A673 (cell line): ENCODE results near the gene R3HDM4. TPM values are rescaled to one million over a fixed set of nuclear protein-coding genes. Genes with fewer than 3 reads are reported as not detected.

Source experiments
- BruUV-seq: library from RNA; stranded (reverse); fragments of 400-500 nt; replicated peaks from 2 replicates; lab custom pipeline; 2021; lab: Mats Ljungman, UMichigan
- CTCF ChIA-PET: fragments of 300-600 bp; sonication (Branson Sonifier 250); formaldehyde crosslinking; loops from one replicate; lab custom pipeline; 2022; ENCODE audit warnings: antibody characterized with exemption; lab: Charles Lee
- POLR2A ChIA-PET: fragments of 300-600 bp; sonication (Branson Sonifier 250); formaldehyde crosslinking; loops from one replicate; lab custom pipeline; 2022; ENCODE audit warnings: antibody characterized with exemption; ENCODE audit not compliant: low non-redundant PET; lab: Charles Lee
- DNase-seq: peaks from one replicate; pipeline ENCODE4 v3.0.0-alpha.2; 2015; ENCODE audit warnings: low spot score
- H3K27ac ChIP-seq: fragments of 200-600 bp; sonication (generic); 2 replicates; pipeline ENCODE4 v1.5.1; 2016; ENCODE audit warnings: mixed run types, low read depth, mild to moderate bottlenecking, mixed read lengths, antibody characterized with exemption, low read length; ENCODE audit not compliant: poor library complexity, severe bottlenecking
- H3K27me3 ChIP-seq: fragments of 200-600 bp; sonication (generic); replicated peaks from 2 replicates; pipeline ENCODE4 v1.6.1; 2017; ENCODE audit warnings: mixed run types, low read depth, mild to moderate bottlenecking, mixed read lengths, antibody characterized with exemption, low read length; ENCODE audit not compliant: insufficient read depth, poor library complexity
- H3K36me3 ChIP-seq: fragments of 200-600 bp; sonication (generic); 2 replicates; pipeline ENCODE4 v1.6.1; 2016; ENCODE audit warnings: mixed run types, mild to moderate bottlenecking, mixed read lengths, antibody characterized with exemption, low read length; ENCODE audit not compliant: insufficient read depth, poor library complexity, severe bottlenecking
- H3K4me1 ChIP-seq: fragments of 200-600 bp; sonication (generic); 2 replicates; pipeline ENCODE4 v1.6.1; 2017; ENCODE audit warnings: mixed run types, mild to moderate bottlenecking, mixed read lengths, antibody characterized with exemption, low read length; ENCODE audit not compliant: insufficient read depth, poor library complexity, severe bottlenecking
- H3K4me3 ChIP-seq: fragments of 200-600 bp; sonication (generic); 2 replicates; pipeline ENCODE4 v1.5.1; 2016; ENCODE audit warnings: low read depth, mixed run types, mild to moderate bottlenecking, mixed read lengths, low read length; ENCODE audit not compliant: poor library complexity, severe bottlenecking
- H3K9me3 ChIP-seq: fragments of 200-600 bp; sonication (generic); 2 replicates; pipeline ENCODE4 v1.6.1; 2016; ENCODE audit warnings: mixed run types, low read depth, mild to moderate bottlenecking, mixed read lengths, antibody characterized with exemption, low read length; ENCODE audit not compliant: poor library complexity, severe bottlenecking
- EZH2 ChIP-seq: fragments of 200-600 bp; sonication (generic); IDR thresholded peaks from 2 replicates; pipeline ENCODE4 v1.6.1; 2017; ENCODE audit warnings: borderline replicate concordance, low read depth, mild to moderate bottlenecking, mixed read lengths, antibody characterized with exemption, low read length; ENCODE audit not compliant: poor library complexity, severe bottlenecking
- intact Hi-C: fragments of 100-400 bp; cut with micrococcal nuclease; formaldehyde crosslinking; loops from one replicate; pipeline ENCODE4 v1.10.0; 2022; ENCODE audit not compliant: unreplicated experiment
- total RNA-seq: library from RNA; stranded (reverse); gene quantifications from 2 replicates; pipeline ENCODE4 v1.2.3, GENCODE V29; 2021
- TF ChIP-seq, protein P1 (sequence below): fragments of 300-800, 200-600 bp; sonication (generic); conservative IDR thresholded peaks from 2 replicates; pipeline ENCODE4 v1.5.1; 2017; ENCODE audit warnings: low read depth, mild to moderate bottlenecking, antibody characterized with exemption, low read length, moderate library complexity, mixed read lengths

R3HDM4 gene
- total RNA-seq, 1 experiment from 2014 or later: 39.3 TPM

DNA sequence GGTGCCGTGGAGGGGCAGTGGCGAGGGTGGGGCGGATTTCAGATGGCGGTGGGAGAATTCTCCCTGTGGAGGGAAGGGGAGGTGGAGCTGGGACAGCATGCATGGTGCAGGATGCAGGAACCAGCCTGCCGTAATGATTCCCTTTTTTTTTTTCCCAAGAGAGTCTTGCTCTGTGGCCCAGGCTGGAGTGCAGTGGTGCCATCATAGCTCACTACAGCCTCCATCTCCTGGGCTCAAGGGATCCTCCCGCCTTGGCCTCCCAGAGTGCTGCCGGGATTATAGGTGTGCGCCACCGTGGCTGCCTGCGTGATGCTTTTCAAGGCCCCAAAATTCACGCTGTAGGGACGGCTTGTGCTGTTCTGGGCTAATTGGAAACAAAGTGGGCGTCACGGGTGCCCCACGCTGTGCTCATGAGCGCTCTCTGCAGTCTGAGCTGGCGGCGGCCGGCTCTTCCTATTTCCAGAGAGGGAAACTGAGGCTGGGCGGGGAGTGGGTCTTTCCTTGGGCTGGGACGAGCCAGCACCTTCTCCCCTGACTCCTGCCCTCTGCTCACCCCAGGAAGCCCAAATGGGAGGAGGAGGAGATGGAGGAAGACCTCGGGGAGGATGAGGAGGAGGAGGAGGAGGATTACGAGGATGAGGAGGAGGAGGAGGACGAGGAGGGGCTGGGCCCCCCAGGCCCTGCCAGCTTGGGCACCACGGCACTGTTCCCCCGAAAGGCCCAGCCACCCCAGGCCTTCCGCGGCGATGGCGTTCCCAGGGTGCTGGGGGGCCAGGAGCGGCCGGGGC, 19.0 kb upstream of the R3HDM4 start:
- CTCF ChIA-PET: no interaction called here
- BruUV-seq: no TSS peak

DNA sequence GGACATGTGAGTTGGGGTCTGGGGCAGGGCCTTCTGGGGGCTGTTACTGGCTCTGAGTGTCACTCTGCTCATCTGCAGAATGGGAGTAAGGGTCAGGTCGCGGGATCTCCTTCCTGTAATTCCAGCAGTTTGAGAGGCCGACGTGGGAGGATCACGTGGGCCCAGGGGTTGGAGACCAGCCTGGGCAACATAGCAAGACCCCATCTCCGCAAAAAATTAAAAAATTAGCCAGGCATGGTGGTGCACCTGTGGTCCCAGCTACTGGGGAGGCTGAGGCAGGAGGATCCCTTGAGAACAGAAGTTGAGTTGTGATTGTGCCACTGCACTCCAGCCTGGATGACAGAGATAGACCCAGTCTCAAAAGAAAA, 16.9 kb upstream of the R3HDM4 start:
- no TSS peak for BruUV-seq
- intact Hi-C loops: no loop called here
- TF ChIP-seq, protein P1, sequence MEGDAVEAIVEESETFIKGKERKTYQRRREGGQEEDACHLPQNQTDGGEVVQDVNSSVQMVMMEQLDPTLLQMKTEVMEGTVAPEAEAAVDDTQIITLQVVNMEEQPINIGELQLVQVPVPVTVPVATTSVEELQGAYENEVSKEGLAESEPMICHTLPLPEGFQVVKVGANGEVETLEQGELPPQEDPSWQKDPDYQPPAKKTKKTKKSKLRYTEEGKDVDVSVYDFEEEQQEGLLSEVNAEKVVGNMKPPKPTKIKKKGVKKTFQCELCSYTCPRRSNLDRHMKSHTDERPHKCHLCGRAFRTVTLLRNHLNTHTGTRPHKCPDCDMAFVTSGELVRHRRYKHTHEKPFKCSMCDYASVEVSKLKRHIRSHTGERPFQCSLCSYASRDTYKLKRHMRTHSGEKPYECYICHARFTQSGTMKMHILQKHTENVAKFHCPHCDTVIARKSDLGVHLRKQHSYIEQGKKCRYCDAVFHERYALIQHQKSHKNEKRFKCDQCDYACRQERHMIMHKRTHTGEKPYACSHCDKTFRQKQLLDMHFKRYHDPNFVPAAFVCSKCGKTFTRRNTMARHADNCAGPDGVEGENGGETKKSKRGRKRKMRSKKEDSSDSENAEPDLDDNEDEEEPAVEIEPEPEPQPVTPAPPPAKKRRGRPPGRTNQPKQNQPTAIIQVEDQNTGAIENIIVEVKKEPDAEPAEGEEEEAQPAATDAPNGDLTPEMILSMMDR: no peak
- no peak for TF ChIP-seq EZH2
- H3K27ac ChIP-seq: no peak overlapping the region
- no peak overlapping the region for H3K4me3 ChIP-seq
- no peaks in the 10 kb centered on the region for H3K27me3 ChIP-seq
- no peak for DNase-seq
- ChIA-PET POLR2A (no interaction called here), CTCF (no interaction called here)
- peaks cover 6% of the 10 kb centered on the region for H3K36me3 ChIP-seq
- no peaks in the 10 kb centered on the region for H3K9me3 ChIP-seq
- H3K4me1 ChIP-seq: peaks cover 6% of the 10 kb centered on the region

More for the DNA sequence above, 19.0 kb upstream of the R3HDM4 start:
- H3K27ac ChIP-seq: no peak overlapping the region
- H3K27me3 ChIP-seq: no peaks in the 10 kb centered on the region
- H3K4me3 ChIP-seq: no peak overlapping the region
- H3K4me1 ChIP-seq: peaks cover 5% of the 10 kb centered on the region
- DNase-seq: no peak
- TF ChIP-seq EZH2: no peak
- TF ChIP-seq, protein P1: no peak
- H3K36me3 ChIP-seq: peaks cover 6% of the 10 kb centered on the region
- no peaks in the 10 kb centered on the region for H3K9me3 ChIP-seq
- intact Hi-C loops: no loop called here
- POLR2A ChIA-PET: interaction anchor here (0.7 kb wide), 1 partner anchor 70 kb away, joined by 3 read pairs; no protein-coding TSS in a partner anchor

- TF ChIP-seq, protein P1: no peak
- no peak for TF ChIP-seq EZH2
- ChIA-PET CTCF (no interaction called here), POLR2A (no interaction called here)
- Histone ChIP-seq H3K36me3 (peaks cover 6% of the 10 kb centered on the region), H3K4me1 (peaks cover 11% of the 10 kb centered on the region), H3K27ac (no peak overlapping the region), H3K9me3 (no peaks in the 10 kb centered on the region), H3K27me3 (no peaks in the 10 kb centered on the region), H3K4me3 (no peak overlapping the region)
- no peak for DNase-seq
- BruUV-seq: no TSS peak
- intact Hi-C loops: no loop called here
Observed at GRCh38 chr19:929203-929890, 16.3 kb upstream of the R3HDM4 start.
